ENCODE results near the gene HNRNPA2B1.

The HNRNPA2B1 gene

DNA sequence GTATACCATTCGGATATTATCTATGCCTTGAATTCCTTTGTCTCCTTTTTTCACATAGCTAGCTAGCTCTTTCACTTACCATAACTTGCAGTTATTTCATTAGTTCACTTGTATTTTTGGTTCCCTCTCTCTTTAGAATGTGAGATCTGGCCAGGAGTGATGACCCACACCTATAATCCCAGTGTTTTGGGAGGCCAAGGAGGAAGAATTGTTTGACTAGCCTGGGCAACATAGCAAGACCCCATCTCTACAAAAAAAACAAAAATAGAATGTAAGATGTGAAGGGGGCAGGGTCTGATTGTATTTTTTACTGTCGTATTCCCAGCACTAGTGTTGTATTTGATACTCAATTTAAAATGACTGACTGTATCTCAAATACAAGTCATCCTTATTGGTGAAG is 28.9 kb downstream of the HNRNPA2B1 start:
- Histone ChIP-seq H3K9me2 (replicated peaks; ENCODE audit: control insufficient read depth, low read length) (no peaks in the 10 kb centered on the region), H3K36me3 (ENCODE audit: control insufficient read depth, low read length) (peaks cover 10% of the 10 kb centered on the region; the same call in 1 of the 2 replicates), H3F3A (ENCODE audit: control insufficient read depth, insufficient read depth) (no peaks in the 10 kb centered on the region), H3K9me3 (ENCODE audit: control insufficient read depth, insufficient read depth, low read length) (no peaks in the 10 kb centered on the region), H3K4me1 (ENCODE audit: control insufficient read depth, low read length) (peaks cover 10% of the 10 kb centered on the region), H3K4me2 (ENCODE audit: low read length) (no peak overlapping the region), H3K4me3 (ENCODE audit: low read length) (no peak overlapping the region), H4K20me1 (ENCODE audit: control insufficient read depth, insufficient read depth, low read depth, low read length) (0 out of 2 replicates have a peak, but pooled peaks cover 6% of the 10 kb centered on the region), H3K27ac (ENCODE audit: low read depth, low read length) (no peak overlapping the region), H3K27me3 (ENCODE audit: control insufficient read depth, low read length) (no peaks in the 10 kb centered on the region), H3K79me2 (ENCODE audit: control insufficient read depth, low read length) (peaks cover 54% of the 10 kb centered on the region)
- no peak for TF ChIP-seq CTCF (IDR thresholded peaks at IDR 0.05; ENCODE audit: low read depth, low read length, poor library complexity, severe bottlenecking)
- TF ChIP-seq EZH2phosphoT487 (IDR thresholded peaks at IDR 0.05; ENCODE audit: borderline replicate concordance, low read length): no peak

GRCh38 chr7:26170663-26171062 is 29.9 kb downstream of the HNRNPA2B1 start:
- no peak overlapping the region for H3K4me3 ChIP-seq (ENCODE audit: low read length)
- no peak overlapping the region for H3K4me2 ChIP-seq (ENCODE audit: low read length)
- H3F3A ChIP-seq (ENCODE audit: control insufficient read depth, insufficient read depth): no peaks in the 10 kb centered on the region
- H3K27me3 ChIP-seq (ENCODE audit: control insufficient read depth, low read length): no peaks in the 10 kb centered on the region
- no peaks in the 10 kb centered on the region for H3K9me2 ChIP-seq (replicated peaks; ENCODE audit: control insufficient read depth, low read length)
- H3K27ac ChIP-seq (ENCODE audit: low read depth, low read length): no peak overlapping the region
- peaks cover 10% of the 10 kb centered on the region; the same call in 1 of the 2 replicates for H3K36me3 ChIP-seq (ENCODE audit: control insufficient read depth, low read length)
- H4K20me1 ChIP-seq (ENCODE audit: control insufficient read depth, insufficient read depth, low read depth, low read length): 0 out of 2 replicates have a peak, but pooled peaks cover 6% of the 10 kb centered on the region
- no peaks in the 10 kb centered on the region for H3K9me3 ChIP-seq (ENCODE audit: control insufficient read depth, insufficient read depth, low read length)
- TF ChIP-seq CTCF (IDR thresholded peaks at IDR 0.05; ENCODE audit: low read depth, low read length, poor library complexity, severe bottlenecking): no peak
- H3K4me1 ChIP-seq (ENCODE audit: control insufficient read depth, low read length): peaks cover 14% of the 10 kb centered on the region
- peaks cover 63% of the 10 kb centered on the region for H3K79me2 ChIP-seq (ENCODE audit: control insufficient read depth, low read length)

DNA sequence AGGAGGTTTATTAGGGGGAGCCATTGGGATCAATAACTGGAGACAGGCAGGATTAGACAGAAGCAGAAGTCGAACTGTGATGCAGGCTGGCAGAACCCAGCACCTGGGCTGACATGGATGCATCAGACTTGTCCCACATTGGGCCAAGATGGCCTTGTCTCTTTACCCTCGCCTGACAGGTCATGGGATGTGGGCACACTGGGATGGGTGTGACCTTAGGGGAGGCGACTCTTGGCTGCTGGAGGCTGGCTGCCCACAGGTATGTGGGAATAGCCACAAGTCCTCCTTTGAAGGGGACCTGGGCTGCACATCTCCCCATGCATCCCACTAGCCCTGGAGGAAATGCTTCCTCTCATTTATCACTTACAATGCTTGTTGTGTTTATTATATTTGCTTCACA is 31.3 kb downstream of the HNRNPA2B1 start:
- peaks cover 10% of the 10 kb centered on the region; the same call in 1 of the 2 replicates for H3K36me3 ChIP-seq (ENCODE audit: control insufficient read depth, low read length)
- peaks cover 58% of the 10 kb centered on the region for H3K79me2 ChIP-seq (ENCODE audit: control insufficient read depth, low read length)
- H4K20me1 ChIP-seq (ENCODE audit: control insufficient read depth, insufficient read depth, low read depth, low read length): 0 out of 2 replicates have a peak, but pooled peaks cover 4% of the 10 kb centered on the region
- peaks cover 14% of the 10 kb centered on the region for H3K4me1 ChIP-seq (ENCODE audit: control insufficient read depth, low read length)
- H3K27me3 ChIP-seq (ENCODE audit: control insufficient read depth, low read length): no peaks in the 10 kb centered on the region
- H3F3A ChIP-seq (ENCODE audit: control insufficient read depth, insufficient read depth): no peaks in the 10 kb centered on the region
- no peaks in the 10 kb centered on the region for H3K9me3 ChIP-seq (ENCODE audit: control insufficient read depth, insufficient read depth, low read length)
- no peak overlapping the region for H3K4me2 ChIP-seq (ENCODE audit: low read length)
- H3K9me2 ChIP-seq (replicated peaks; ENCODE audit: control insufficient read depth, low read length): no peaks in the 10 kb centered on the region
- no peak overlapping the region for H3K4me3 ChIP-seq (ENCODE audit: low read length)
- no peak for TF ChIP-seq EZH2phosphoT487 (IDR thresholded peaks at IDR 0.05; ENCODE audit: borderline replicate concordance, low read length)
- TF ChIP-seq CTCF (IDR thresholded peaks at IDR 0.05; ENCODE audit: low read depth, low read length, poor library complexity, severe bottlenecking): no peak
- no peak overlapping the region for H3K27ac ChIP-seq (ENCODE audit: low read depth, low read length)

Data from DOHH2 (cell line).